Erythroblast (primary cell): Measurements from ENCODE around the gene CDH18.

ENCODE experiments used
- GATA1 ChIP-seq: IDR thresholded peaks from 2 replicates; pipeline ENCODE4 v1.6.1; 2011; ENCODE audit warnings: low read depth, mild to moderate bottlenecking, control low read depth, low read length, moderate library complexity
- POLR2A ChIP-seq: IDR thresholded peaks from 2 replicates; pipeline ENCODE4 v1.6.1; 2011; ENCODE audit warnings: mild to moderate bottlenecking, low read length

DNA sequence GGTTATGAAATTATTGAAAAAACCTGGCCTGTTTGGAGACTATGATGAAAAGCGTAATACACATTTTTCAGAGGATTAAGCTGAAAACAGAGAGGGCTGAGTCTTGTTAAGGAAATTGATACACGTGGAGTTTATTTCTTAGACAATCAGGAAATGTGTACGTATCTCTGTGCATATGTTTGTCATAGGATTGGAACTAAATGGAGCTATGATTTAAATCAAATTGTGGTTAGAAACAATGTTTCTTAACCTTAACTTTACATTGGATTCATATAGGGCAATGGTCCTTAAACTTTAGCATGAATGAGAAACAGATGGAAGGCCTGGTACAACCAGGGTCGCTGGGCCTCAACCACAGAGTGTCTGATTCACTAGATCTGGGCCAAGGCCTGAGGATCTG lies 451.6 kb downstream of the CDH18 start:
- TF ChIP-seq POLR2A, result no peak
- no peak for TF ChIP-seq GATA1
